Measurements from ENCODE around the gene CYLC2. TPM values are rescaled to one million over a fixed set of nuclear protein-coding genes. Genes with fewer than 3 reads are reported as not detected.

CYLC2 gene
- total RNA-seq (not detected), polyA plus RNA-seq (not detected)
- long read RNA-seq, donor 1 = 0 reads
- long read RNA-seq, donor 2 = 0 reads

DNA sequence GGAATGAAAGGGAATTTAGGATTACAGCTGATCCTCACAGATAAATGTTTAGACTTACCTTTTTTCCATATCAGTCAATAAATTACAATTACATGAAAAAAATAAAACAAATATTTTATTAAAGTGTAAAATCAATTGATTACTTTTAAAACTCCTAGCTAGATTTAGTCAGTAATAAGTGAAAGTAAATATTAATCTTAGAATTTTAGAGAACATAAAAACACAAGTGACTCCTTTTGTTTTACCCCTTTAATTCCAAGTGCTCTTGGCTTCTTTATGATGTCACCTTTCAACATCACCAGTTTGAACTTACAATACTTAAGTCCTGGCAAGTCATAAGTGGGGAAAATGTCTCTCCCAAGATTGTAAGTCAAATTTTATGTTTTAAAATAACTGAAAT is at the start of gene CYLC2:
Gene CYLC2, plus strand, starts transcription at position 301 of the 400 bp plus-strand sequence. Its CDS starts 48 bp downstream, at position 349.
- Histone ChIP-seq H3K4me1 (no peaks in the 10 kb centered on the region), H3K36me3 (ENCODE audit: insufficient read depth in 1 of 2, low read depth in 1 of 2) (no peaks in the 10 kb centered on the region)
- DNase-seq = no peak

GRCh38 chr9:102950346-102950745 is 44.8 kb upstream of the CYLC2 start:
- TF ChIP-seq CTCF (IDR thresholded peaks at IDR 0.05) = no peak
- no peaks in the 10 kb centered on the region for H3K4me1 ChIP-seq
- no peaks in the 10 kb centered on the region for H3K9me3 ChIP-seq
- no peak overlapping the region for H3K27ac ChIP-seq
- intact Hi-C loops (cut with DNase I) = no loop called here
- WGBS, 3 donors = 56 to 58% (median 57%) methylated on average over 2 of the region's 2 CpGs
- no peaks in the 10 kb centered on the region for H3K27me3 ChIP-seq (ENCODE audit: insufficient read depth in 3 of 3, low read length in 2 of 3)
- DNase-seq = no peak
- no peaks in the 10 kb centered on the region for H3K36me3 ChIP-seq (ENCODE audit: insufficient read depth in 1 of 2, low read depth in 1 of 2)
- ATAC-seq = no peak
- H3K4me3 ChIP-seq = no peak overlapping the region

More for the DNA sequence above, at the start of gene CYLC2:
- H3K4me3 ChIP-seq = no peak within 1 kb of the TSS
- H3K9me3 ChIP-seq = no peaks in the 10 kb centered on the region
- H3K27me3 ChIP-seq (ENCODE audit: insufficient read depth in 3 of 3, low read length in 2 of 3) = no peaks in the 10 kb centered on the region
- intact Hi-C loops (cut with DNase I) = no loop called here
- TF ChIP-seq CTCF (IDR thresholded peaks at IDR 0.05) = no peak
- ATAC-seq = no peak
- H3K27ac ChIP-seq = no peak within 1 kb of the TSS

DNA sequence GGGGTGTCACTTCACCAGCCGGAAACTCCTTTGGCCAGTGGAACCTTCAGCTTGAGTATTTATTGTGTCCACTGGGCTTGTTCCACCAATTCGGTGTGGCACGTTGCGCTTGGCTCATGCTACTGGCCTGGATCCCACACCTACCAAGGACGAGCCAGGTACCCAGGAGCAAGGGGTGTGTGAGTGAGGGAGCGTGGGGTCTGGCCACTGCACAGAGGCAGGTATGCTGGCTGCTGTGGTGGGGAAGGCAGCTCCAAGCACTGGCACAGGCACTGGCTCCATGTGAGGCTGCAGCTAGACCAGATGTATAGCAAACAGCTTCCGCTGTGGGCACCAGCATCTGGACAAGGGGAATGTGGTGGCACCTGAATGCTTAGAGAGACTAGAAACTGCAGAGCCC is 28.1 kb upstream of the CYLC2 start:
- TF ChIP-seq CTCF (IDR thresholded peaks at IDR 0.05) = no peak

DNA sequence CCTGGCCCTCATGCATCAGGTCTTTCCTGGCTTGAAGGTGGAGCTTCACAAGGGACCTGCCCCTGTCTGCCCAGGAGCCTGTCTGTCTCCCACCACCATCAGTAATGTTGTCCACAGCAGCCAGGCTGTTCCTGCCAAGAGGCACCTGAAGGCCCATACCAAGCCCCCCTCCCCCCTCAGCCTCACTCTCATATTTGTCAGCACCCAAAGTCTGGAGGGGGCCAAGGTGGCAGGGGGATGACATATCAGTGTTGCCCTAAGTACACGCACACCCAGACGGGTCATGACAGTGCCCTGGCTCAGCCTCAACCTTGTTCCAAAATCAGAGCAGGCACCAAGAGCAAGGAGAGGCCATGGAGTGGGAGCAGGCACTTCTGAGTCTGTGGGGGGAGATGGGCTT is 27.2 kb upstream of the CYLC2 start:
- Histone ChIP-seq H3K4me1 (no peaks in the 10 kb centered on the region), H3K9me3 (no peaks in the 10 kb centered on the region), H3K4me3 (no peak overlapping the region), H3K27me3 (ENCODE audit: insufficient read depth in 3 of 3, low read length in 2 of 3) (no peaks in the 10 kb centered on the region), H3K36me3 (ENCODE audit: insufficient read depth in 1 of 2, low read depth in 1 of 2) (no peaks in the 10 kb centered on the region), H3K27ac (no peak overlapping the region)
- TF ChIP-seq CTCF (IDR thresholded peaks at IDR 0.05) = no peak
- 88 to 94% (median 92%) methylated on average over 2 of the region's 2 CpGs for WGBS, 3 donors
- intact Hi-C loops (cut with DNase I) = no loop called here
- no peak for ATAC-seq
- no peak for DNase-seq

More for the DNA sequence above, 28.1 kb upstream of the CYLC2 start:
- Histone ChIP-seq H3K4me1 (no peaks in the 10 kb centered on the region), H3K36me3 (ENCODE audit: insufficient read depth in 1 of 2, low read depth in 1 of 2) (no peaks in the 10 kb centered on the region), H3K9me3 (no peaks in the 10 kb centered on the region), H3K27me3 (ENCODE audit: insufficient read depth in 3 of 3, low read length in 2 of 3) (no peaks in the 10 kb centered on the region), H3K27ac (no peak overlapping the region), H3K4me3 (no peak overlapping the region)
- DNase-seq = no peak
- 89 to 91% (median 89%) methylated on average over 7 of the region's 7 CpGs for WGBS, 3 donors
- no peak for ATAC-seq
- intact Hi-C loops (cut with DNase I) = no loop called here

DNA sequence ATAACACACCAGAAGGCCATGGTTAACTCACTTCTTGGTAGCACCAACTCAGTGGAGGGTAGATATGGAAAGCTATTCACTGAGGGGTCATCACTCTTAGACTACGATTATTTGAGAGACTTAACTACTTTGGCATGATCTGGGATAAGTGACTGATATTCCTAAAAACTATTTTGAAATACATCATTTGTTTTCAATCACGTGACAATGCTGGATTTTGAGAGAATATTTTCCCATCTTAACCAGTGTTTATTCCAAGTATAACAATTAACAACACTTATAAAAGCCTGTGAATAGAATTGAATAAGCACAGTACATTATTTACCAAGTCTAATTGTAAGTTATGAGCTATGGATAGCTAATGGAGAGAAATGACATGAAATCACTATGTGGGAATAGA is 22.4 kb upstream of the CYLC2 start:
- WGBS, 3 donors = 75 to 80% (median 77%) methylated on average over 2 of the region's 2 CpGs
- intact Hi-C loops (cut with DNase I) = no loop called here
- no peak for DNase-seq

More for the DNA sequence above, 22.4 kb upstream of the CYLC2 start:
- Histone ChIP-seq H3K27ac (no peak overlapping the region), H3K4me3 (no peak overlapping the region), H3K36me3 (ENCODE audit: insufficient read depth in 1 of 2, low read depth in 1 of 2) (no peaks in the 10 kb centered on the region), H3K9me3 (no peaks in the 10 kb centered on the region), H3K4me1 (no peaks in the 10 kb centered on the region), H3K27me3 (ENCODE audit: insufficient read depth in 3 of 3, low read length in 2 of 3) (no peaks in the 10 kb centered on the region)
- no peak for TF ChIP-seq CTCF (IDR thresholded peaks at IDR 0.05)
- no peak for ATAC-seq

All from psoas muscle (tissue), 8 donors.